CD4-positive, alpha-beta memory T cell (primary cell): Measurements from ENCODE around the gene P3H1. TPM values are rescaled to one million over a fixed set of nuclear protein-coding genes. Genes with fewer than 3 reads are reported as not detected.
"Not testable (repeated sequence)": the region's sequence is repeated elsewhere in the genome, so short reads cannot be mapped to it uniquely, and the experiment has no call there.

ENCODE experiments used
- CTCF ChIA-PET: fragments of 350-600 bp; sonication (Branson Sonifier 250); formaldehyde crosslinking; loops from one replicate; lab custom pipeline; 2021; ENCODE audit warnings: inconsistent platforms; ENCODE audit not compliant: partially characterized antibody; lab: Charles Lee
- POLR2A ChIA-PET: fragments of 350-600 bp; sonication (Branson Sonifier 250); formaldehyde crosslinking; loops from one replicate; lab custom pipeline; 2021; ENCODE audit not compliant: partially characterized antibody; lab: Charles Lee
- DNase-seq, 5 donors: peaks; one replicate each; pipeline versions ENCODE4 v3.0.0 to v3.0.0-alpha.2; 2020 to 2022; ENCODE audit warnings: mixed read lengths in 1 of 5
- H3K27ac ChIP-seq: one replicate; pipeline ENCODE4 v1.7.0; 2013; ENCODE audit warnings: low read depth, low read length
- H3K27me3 ChIP-seq: 2 replicates; pipeline ENCODE4 v1.7.0; 2013; ENCODE audit warnings: mild to moderate bottlenecking, low read length, moderate library complexity; ENCODE audit not compliant: insufficient read depth
- H3K36me3 ChIP-seq: 2 replicates; pipeline ENCODE4 v1.7.0; 2013; ENCODE audit warnings: mild to moderate bottlenecking, low read length, moderate library complexity; ENCODE audit not compliant: insufficient read depth
- H3K4me1 ChIP-seq: 2 replicates; pipeline ENCODE4 v1.7.0; 2013; ENCODE audit warnings: mild to moderate bottlenecking, low read length, moderate library complexity; ENCODE audit not compliant: insufficient read depth
- H3K4me3 ChIP-seq, 2 donors: one replicate each; pipeline ENCODE4 v1.7.0; 2013; ENCODE audit warnings: low read length in 2 of 2, mild to moderate bottlenecking in 1 of 2
- H3K9me3 ChIP-seq, 2 donors: one replicate each; pipeline ENCODE4 v1.7.0; 2013; ENCODE audit warnings: low read length in 2 of 2, control low read depth in 1 of 2; ENCODE audit not compliant: control insufficient read depth in 1 of 2
- H3K27ac Mint-ChIP-seq, 7 donors: one replicate each; pipeline ENCODE4 v1.8.0; 2020 to 2021; ENCODE audit warnings: mixed read lengths in 7 of 7, mild to moderate bottlenecking in 6 of 7, inconsistent platforms in 3 of 7, moderate library complexity in 3 of 7
- H3K27me3 Mint-ChIP-seq, 2 donors: one replicate each; pipeline ENCODE4 v1.8.0; 2020 to 2021; ENCODE audit warnings: mixed read lengths in 2 of 2
- H3K36me3 Mint-ChIP-seq, 2 donors: one replicate each; pipeline ENCODE4 v1.8.0; 2020 to 2021; ENCODE audit warnings: mixed read lengths in 2 of 2, inconsistent platforms in 1 of 2, mild to moderate bottlenecking in 1 of 2
- H3K4me1 Mint-ChIP-seq, 4 donors: one replicate each; pipeline ENCODE4 v1.8.0; 2020 to 2021; ENCODE audit warnings: mixed read lengths in 4 of 4, mild to moderate bottlenecking in 1 of 4
- H3K4me3 Mint-ChIP-seq, 8 donors: one replicate each; pipeline ENCODE4 v1.8.0; 2020 to 2021; ENCODE audit warnings: mixed read lengths in 8 of 8, mild to moderate bottlenecking in 7 of 8, moderate library complexity in 6 of 8, inconsistent platforms in 3 of 8
- H3K9me3 Mint-ChIP-seq, 8 donors: one replicate each; pipeline ENCODE4 v1.8.0; 2020 to 2021; ENCODE audit warnings: mixed read lengths in 8 of 8, mild to moderate bottlenecking in 5 of 8, inconsistent platforms in 3 of 8, moderate library complexity in 1 of 8
- intact Hi-C: fragments of 100-400 bp; cut with micrococcal nuclease; formaldehyde crosslinking; loops from one replicate; pipeline ENCODE4 v1.15.1; 2023
- polyA plus RNA-seq, 2 donors: library from polyadenylated mRNA; unstranded; fragments of 300-500 nt; fragmentation: Illumina TruSeq; gene quantifications; one replicate each; pipeline ENCODE4 v1.2.3, GENCODE V29; 2021
- total RNA-seq, 2 experiments: library from RNA; stranded (reverse); gene quantifications; one replicate each; pipeline ENCODE4 v1.2.3, GENCODE V29; 2021

P3H1 gene
- total and polyA plus RNA-seq, 4 experiments from 2014 or later, result 7.5 to 56.6 (median 33.9) TPM

GRCh38 chr1:42757892-42758275 is 8.9 kb downstream of the P3H1 start:
- ChIA-PET POLR2A (interaction anchor here (3.1 kb wide), 1 partner anchor 9 kb away, joined by 16 read pairs; the partner anchor contains the start of genes C1orf50 and P3H1), CTCF (interaction anchor here (0.6 to 2.9 kb wide), 5 partner anchors 9 to 67 kb away, joined by 3 to 18 read pairs (median 3); partner anchors contain the start of genes C1orf50 and P3H1)
- H3K4me1 Mint-ChIP-seq, result peaks cover 0 to 10% (median under 1%) of the 10 kb centered on the region in 4 donors
- intact Hi-C loops, result no loop called here
- peaks cover 51 to 60% of the 10 kb centered on the region in 2 donors for H3K36me3 Mint-ChIP-seq
- Histone ChIP-seq H3K9me3 (no peaks in the 10 kb centered on the region), H3K27me3 (no peaks in the 10 kb centered on the region), H3K36me3 (peaks cover 58% of the 10 kb centered on the region), H3K4me3 (no peak overlapping the region), H3K27ac (no peak overlapping the region), H3K4me1 (no peaks in the 10 kb centered on the region)
- H3K9me3 Mint-ChIP-seq, result no peaks in the 10 kb centered on the region
- DNase-seq, result no peak
- H3K27ac Mint-ChIP-seq, result no peak overlapping the region
- no peak overlapping the region for H3K4me3 Mint-ChIP-seq
- no peaks in the 10 kb centered on the region for H3K27me3 Mint-ChIP-seq

GRCh38 chr1:42756956-42757891 is 9.6 kb downstream of the P3H1 start:
- H3K4me3 ChIP-seq, result no peak overlapping the region
- peaks cover 65% of the 10 kb centered on the region for H3K36me3 ChIP-seq
- intact Hi-C loops, result no loop called here
- Mint-ChIP-seq H3K36me3 (peaks cover 57 to 64% of the 10 kb centered on the region in 2 donors), H3K27me3 (no peaks in the 10 kb centered on the region), H3K27ac (peak overlapping the region in 5 of 7 donors; percentile 42 to 85 (median 70)), H3K9me3 (no peaks in the 10 kb centered on the region), H3K4me1 (peaks cover 0 to 10% (median under 1%) of the 10 kb centered on the region in 4 donors), H3K4me3 (no peak overlapping the region)
- POLR2A ChIA-PET, result interaction anchor here (3.1 kb wide), 1 partner anchor 10 kb away, joined by 16 read pairs; the partner anchor contains the start of genes C1orf50 and P3H1
- no peak overlapping the region for H3K27ac ChIP-seq
- H3K9me3 ChIP-seq, result no peaks in the 10 kb centered on the region
- CTCF ChIA-PET, result interaction anchor here (0.6 to 2.9 kb wide), 3 partner anchors 9 to 35 kb away, joined by 3 to 18 read pairs (median 3); partner anchors contain the start of genes C1orf50 and P3H1
- no peaks in the 10 kb centered on the region for H3K4me1 ChIP-seq
- no peaks in the 10 kb centered on the region for H3K27me3 ChIP-seq
- peak in 4 of 5 donors; percentile 20 to 26 (median 24) for DNase-seq

GRCh38 chr1:42753070-42753469 is 13.8 kb downstream of the P3H1 start:
- ChIA-PET CTCF (interaction anchor here (1.4 to 2.2 kb wide), 3 partner anchors 11 to 187 kb away, joined by 3 to 11 read pairs (median 3); partner anchors contain the start of genes C1orf50 and P3H1), POLR2A (no interaction called here)
- peaks cover 0 to 10% (median under 1%) of the 10 kb centered on the region in 4 donors for H3K4me1 Mint-ChIP-seq
- DNase-seq, result no peak
- no peaks in the 10 kb centered on the region for H3K27me3 ChIP-seq
- H3K4me3 ChIP-seq, result no peak overlapping the region
- peaks cover 71% of the 10 kb centered on the region for H3K36me3 ChIP-seq
- peaks cover 84 to 85% of the 10 kb centered on the region in 2 donors for H3K36me3 Mint-ChIP-seq
- no peaks in the 10 kb centered on the region for H3K9me3 Mint-ChIP-seq
- H3K4me1 ChIP-seq, result no peaks in the 10 kb centered on the region
- H3K4me3 Mint-ChIP-seq, result no peak overlapping the region
- H3K27ac Mint-ChIP-seq, result peak overlapping the region in 1 of 7 donors; percentile 52
- no peak overlapping the region for H3K27ac ChIP-seq
- H3K9me3 ChIP-seq, result no peaks in the 10 kb centered on the region
- no peaks in the 10 kb centered on the region for H3K27me3 Mint-ChIP-seq
- intact Hi-C loops, result no loop called here

DNA sequence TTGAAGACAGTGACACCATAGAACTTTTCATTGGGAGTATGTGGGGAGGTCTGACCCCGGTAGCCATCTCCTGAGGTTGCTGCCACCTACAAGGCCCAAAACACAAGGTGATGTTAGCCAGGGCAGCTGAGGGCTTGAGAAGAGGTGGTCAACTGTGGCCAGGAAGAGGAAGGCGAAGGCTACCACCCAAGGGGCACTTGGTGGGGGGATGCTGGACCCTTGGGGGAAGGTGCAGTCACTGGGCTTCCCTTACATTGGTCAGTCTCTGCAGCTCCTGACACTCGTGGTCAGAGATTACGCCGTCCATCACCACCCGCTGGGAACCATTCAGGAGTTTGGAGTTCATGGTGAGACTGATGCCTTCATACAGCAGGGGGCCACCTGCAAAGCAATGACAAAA is 14.5 kb downstream of the P3H1 start:
- DNase-seq, result no peak
- Histone ChIP-seq H3K36me3 (peaks cover 63% of the 10 kb centered on the region), H3K27ac (no peak overlapping the region), H3K9me3 (no peaks in the 10 kb centered on the region), H3K4me1 (no peaks in the 10 kb centered on the region), H3K27me3 (no peaks in the 10 kb centered on the region), H3K4me3 (no peak overlapping the region)
- H3K27me3 Mint-ChIP-seq, result no peaks in the 10 kb centered on the region
- H3K27ac Mint-ChIP-seq, result peak overlapping the region in 3 of 7 donors; percentile 18 to 57 (median 43)
- POLR2A ChIA-PET, result no interaction called here
- intact Hi-C loops, result no loop called here
- H3K9me3 Mint-ChIP-seq, result no peaks in the 10 kb centered on the region
- H3K4me1 Mint-ChIP-seq, result peaks cover 0 to 10% (median under 1%) of the 10 kb centered on the region in 4 donors
- peaks cover 78 to 80% of the 10 kb centered on the region in 2 donors for H3K36me3 Mint-ChIP-seq
- no peak overlapping the region for H3K4me3 Mint-ChIP-seq
- CTCF ChIA-PET, result interaction anchor here (1.4 to 2.2 kb wide), 3 partner anchors 10 to 186 kb away, joined by 3 to 11 read pairs (median 3); partner anchors contain the start of genes C1orf50 and P3H1

DNA sequence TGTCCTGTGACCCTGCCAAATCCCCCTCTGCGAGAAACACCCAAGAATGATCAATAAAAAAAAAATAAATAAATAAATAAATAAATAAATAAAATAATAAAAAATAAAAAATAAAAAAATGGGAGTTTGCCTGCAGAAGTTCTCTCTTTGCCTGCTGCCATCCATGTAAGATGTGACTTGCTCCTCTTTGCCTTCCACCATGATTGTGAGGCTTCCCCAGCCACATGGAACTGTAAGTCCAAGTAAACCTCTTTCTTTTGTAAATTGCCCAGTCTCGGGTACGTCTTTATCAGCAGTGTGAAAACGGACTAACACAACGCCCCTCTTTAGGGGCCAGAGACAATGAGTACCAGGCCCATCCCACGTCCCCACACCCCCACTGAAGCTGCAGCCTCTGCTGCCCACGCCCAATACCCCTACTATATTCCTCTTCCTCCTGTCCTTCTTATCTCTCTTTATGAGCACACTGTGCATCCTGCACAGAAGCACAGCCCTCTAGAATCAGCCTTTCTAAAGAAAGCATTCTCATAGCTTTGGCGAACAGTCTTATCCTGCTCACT is 15.2 kb downstream of the P3H1 start:
- DNase-seq, H3K27ac ChIP-seq, H3K4me1 ChIP-seq, H3K4me3 ChIP-seq, POLR2A ChIA-PET, H3K27me3 ChIP-seq, H3K9me3 ChIP-seq, H3K4me1 Mint-ChIP-seq, intact Hi-C loops, H3K27me3 Mint-ChIP-seq, H3K9me3 Mint-ChIP-seq: not testable (repeated sequence)
- Mint-ChIP-seq H3K27ac (peak overlapping the region in 1 of 7 donors; percentile 20), H3K4me3 (peak overlapping the region in 1 of 8 donors; percentile 42), H3K36me3 (peaks cover 71 to 80% of the 10 kb centered on the region in 2 donors)
- CTCF ChIA-PET, result interaction anchor here (2.2 kb wide), 1 partner anchor 15 kb away, joined by 11 read pairs; the partner anchor contains the start of genes C1orf50 and P3H1
- H3K36me3 ChIP-seq, result peaks cover 61% of the 10 kb centered on the region

DNA sequence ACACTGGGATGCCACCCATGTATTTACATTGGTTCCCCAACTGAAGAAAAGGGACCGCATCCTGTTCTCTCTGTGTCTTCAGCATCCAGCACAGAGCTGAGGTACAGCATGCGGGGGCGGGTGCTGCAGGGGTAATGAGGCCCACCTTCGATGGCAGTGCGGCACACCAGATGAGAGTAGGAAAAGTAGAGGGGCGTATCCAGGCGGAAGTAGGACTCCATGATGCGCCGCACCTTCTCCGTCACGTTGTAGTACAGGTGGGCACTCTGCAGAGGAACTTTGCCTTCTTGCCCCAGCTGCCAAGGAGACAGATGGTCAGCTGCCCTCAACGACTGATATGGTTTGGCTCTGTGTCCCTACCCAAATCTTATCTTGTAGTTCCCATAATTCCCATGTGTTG is 16.8 kb downstream of the P3H1 start:
- Histone ChIP-seq H3K36me3 (peaks cover 49% of the 10 kb centered on the region), H3K9me3 (no peaks in the 10 kb centered on the region), H3K27ac (no peak overlapping the region), H3K4me1 (no peaks in the 10 kb centered on the region), H3K27me3 (no peaks in the 10 kb centered on the region), H3K4me3 (no peak overlapping the region)
- Mint-ChIP-seq H3K9me3 (no peaks in the 10 kb centered on the region), H3K27me3 (no peaks in the 10 kb centered on the region), H3K4me1 (peaks cover 0 to 4% (median 0%) of the 10 kb centered on the region in 4 donors), H3K4me3 (no peak overlapping the region), H3K36me3 (peaks cover 56 to 71% of the 10 kb centered on the region in 2 donors), H3K27ac (no peak overlapping the region)
- POLR2A ChIA-PET, result no interaction called here
- DNase-seq, result no peak
- intact Hi-C loops, result no loop called here
- CTCF ChIA-PET, result interaction anchor here (1.5 to 1.9 kb wide), 2 partner anchors 9 to 167 kb away, joined by 7 read pairs; no protein-coding TSS in a partner anchor
